Thyroid gland (tissue), 4 donors: ENCODE measurements around the gene ACVR2A. TPM values are rescaled to one million over a fixed set of nuclear protein-coding genes. Genes with fewer than 3 reads are reported as not detected.

Experiments
- DNase-seq, 2 donors: peaks; one replicate each; pipeline ENCODE4 v3.0.0-alpha.2; 2019
- H3K27ac ChIP-seq, 3 donors: fragments of 200-600 bp; sonication (generic); 1 replicate in 2 of 3; 2 replicates in 1 of 3; pipeline ENCODE4 v1.5.1; 2016 to 2019; ENCODE audit warnings: mild to moderate bottlenecking in 1 of 3, moderate library complexity in 1 of 3
- H3K27me3 ChIP-seq: fragments of 200-600 bp; sonication (generic); one replicate; pipeline ENCODE4 v1.5.1; 2019
- H3K36me3 ChIP-seq, 2 donors: fragments of 200-600 bp; sonication (generic); one replicate each; pipeline ENCODE4 v1.5.1; 2016 to 2019
- H3K4me1 ChIP-seq, 2 donors: fragments of 200-600 bp; sonication (generic); one replicate each; pipeline ENCODE4 v1.5.1; 2017 to 2019
- H3K4me3 ChIP-seq, 3 donors: fragments of 200-600 bp; sonication (generic); replicated peaks in 1 of 3; 1 replicate in 2 of 3; 2 replicates in 1 of 3; pipeline ENCODE4 v1.5.1; 2016; ENCODE audit warnings: mild to moderate bottlenecking in 1 of 3
- H3K9me3 ChIP-seq: fragments of 200-600 bp; sonication (generic); one replicate; pipeline ENCODE4 v1.5.1; 2017
- CTCF ChIP-seq, 6 experiments: fragments of 200-600 bp in 3 of 6; fragments of 450-650 bp in 3 of 6; sonication (generic) in 3 of 6; IDR thresholded peaks; one replicate each; pipeline ENCODE4 v1.5.1; 2016 to 2019; ENCODE audit warnings: antibody characterized with exemption in 6 of 6, mild to moderate bottlenecking in 2 of 6, inconsistent platforms in 1 of 6, moderate library complexity in 1 of 6
- POLR2A ChIP-seq, 2 donors: fragments of 450-650 bp; IDR thresholded peaks; one replicate each; pipeline ENCODE4 v1.6.1; 2017; ENCODE audit warnings: antibody characterized with exemption in 2 of 2, mild to moderate bottlenecking in 2 of 2, moderate library complexity in 1 of 2
- whole genome bisulfite sequencing, 2 donors: methylation state at CpG; one replicate each; pipeline ENCODE4 v1.1.5; 2017; 5-methylcytosine and 5-hydroxymethylcytosine counted together
- intact Hi-C: fragments of 100-400 bp; cut with DNase I; formaldehyde crosslinking; loops from one replicate; pipeline ENCODE4 v1.15.1; 2023
- total RNA-seq, 4 donors: library from RNA; depleted of rRNA; stranded (reverse); fragments of >200 nt; gene quantifications; one replicate each; pipeline ENCODE4 v1.2.3, GENCODE V29; 2016

Gene ACVR2A
- total RNA-seq, 4 donors from 2014 or later: 18.4 to 34.9 (median 24.8) TPM

GRCh38 chr2:147888680-147889079 lies 43.9 kb downstream of the ACVR2A start:
- intact Hi-C loops: no loop called here
- H3K27me3 ChIP-seq: no peaks in the 10 kb centered on the region
- no peaks in the 10 kb centered on the region for H3K9me3 ChIP-seq
- TF ChIP-seq CTCF (IDR thresholded peaks at IDR 0.05): no peak
- TF ChIP-seq POLR2A (IDR thresholded peaks at IDR 0.05): no peak
- no peaks in the 10 kb centered on the region for H3K36me3 ChIP-seq
- no peak for DNase-seq
- WGBS, 2 donors: 72 to 78% methylated on average over 3 of the region's 3 CpGs
- H3K27ac ChIP-seq: no peak overlapping the region
- peaks cover 9% of the 10 kb centered on the region in 2 donors for H3K4me1 ChIP-seq
- H3K4me3 ChIP-seq: no peak overlapping the region

DNA sequence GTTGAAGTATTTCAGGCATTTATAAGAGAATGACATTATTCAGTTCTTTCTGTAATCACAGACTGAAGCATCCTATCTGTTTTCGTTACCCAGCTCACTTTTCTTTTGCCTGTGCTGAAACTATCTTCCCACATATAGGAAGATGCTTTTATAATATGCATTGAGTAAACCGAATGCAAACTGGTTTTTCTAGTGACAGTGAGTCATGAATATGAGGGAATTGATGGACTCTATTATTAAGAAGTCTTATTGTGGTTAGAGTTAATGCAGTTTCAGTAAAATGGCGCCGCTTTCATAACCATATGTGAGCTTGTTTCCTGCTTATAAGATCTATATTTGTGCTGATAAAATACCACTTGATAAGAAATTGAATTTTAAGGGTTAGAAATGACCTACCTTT lies 59.2 kb downstream of the ACVR2A start:
- intact Hi-C loops: no loop called here
- TF ChIP-seq POLR2A (IDR thresholded peaks at IDR 0.05) (no peak), CTCF (IDR thresholded peaks at IDR 0.05) (no peak)
- Histone ChIP-seq H3K4me1 (no peaks in the 10 kb centered on the region), H3K27ac (no peak overlapping the region), H3K9me3 (no peaks in the 10 kb centered on the region), H3K27me3 (no peaks in the 10 kb centered on the region), H3K36me3 (no peaks in the 10 kb centered on the region), H3K4me3 (no peak overlapping the region)
- WGBS, 2 donors: 93 to 96% methylated on average over 4 of the region's 4 CpGs
- no peak for DNase-seq

- no peak for DNase-seq
- TF ChIP-seq CTCF (IDR thresholded peaks at IDR 0.05) (no peak), POLR2A (IDR thresholded peaks at IDR 0.05) (no peak)
- Histone ChIP-seq H3K27ac (no peak overlapping the region), H3K36me3 (no peaks in the 10 kb centered on the region), H3K9me3 (no peaks in the 10 kb centered on the region), H3K4me3 (no peak overlapping the region), H3K4me1 (peaks cover 0 to 15% of the 10 kb centered on the region in 2 donors), H3K27me3 (no peaks in the 10 kb centered on the region)
- intact Hi-C loops: no loop called here
- WGBS, 2 donors: 96 to 99% methylated on average over 2 of the region's 2 CpGs
These were observed 64.3 kb downstream of the ACVR2A start for GRCh38 chr2:147909178-147909577.

GRCh38 chr2:147910990-147911473 lies 66.2 kb downstream of the ACVR2A start:
- no peak overlapping the region for H3K27ac ChIP-seq
- intact Hi-C loops: no loop called here

More at GRCh38 chr2:147910990-147911473, 66.2 kb downstream of the ACVR2A start:
- H3K4me3 ChIP-seq: no peak overlapping the region
- no peaks in the 10 kb centered on the region for H3K9me3 ChIP-seq
- WGBS, 2 donors: 0 to 1% methylated on average over 2 of the region's 2 CpGs
- DNase-seq: peak in 1 of 2 donors; percentile 23
- no peaks in the 10 kb centered on the region for H3K27me3 ChIP-seq
- H3K4me1 ChIP-seq: peaks cover 0 to 15% of the 10 kb centered on the region in 2 donors
- no peaks in the 10 kb centered on the region for H3K36me3 ChIP-seq
- TF ChIP-seq POLR2A (IDR thresholded peaks at IDR 0.05) (no peak), CTCF (IDR thresholded peaks at IDR 0.05) (peak; percentile 52 to 78 (median 74))
